Aorta (tissue), 5 donors: ENCODE measurements around the gene DUSP11. TPM values are rescaled to one million over a fixed set of nuclear protein-coding genes. Genes with fewer than 3 reads are reported as not detected.
"Not testable (repeated sequence)": the region's sequence is repeated elsewhere in the genome, so short reads cannot be mapped to it uniquely, and the experiment has no call there.

Source experiments
- ATAC-seq: fragments of 200-7000 bp; cut with Tn5 transposase; one replicate; pipeline ENCODE4 v1.9.1; 2022; ENCODE audit warnings: moderate library complexity; ENCODE audit not compliant: low FRiP score
- DNase-seq, 2 donors: peaks; one replicate each; pipeline ENCODE4 v3.0.0-alpha.2; 2020
- H3K27ac ChIP-seq, 2 donors: one replicate each; pipeline ENCODE4 v1.5.1; 2013; ENCODE audit warnings: low read length in 2 of 2, mild to moderate bottlenecking in 2 of 2, moderate library complexity in 2 of 2, control low read depth in 1 of 2, inconsistent platforms in 1 of 2, low read depth in 1 of 2
- H3K27me3 ChIP-seq, 2 donors: one replicate each; pipeline ENCODE4 v1.6.1; 2013; ENCODE audit warnings: control low read depth in 1 of 2, low read length in 1 of 2, mild to moderate bottlenecking in 1 of 2, moderate library complexity in 1 of 2; ENCODE audit not compliant: insufficient read depth in 2 of 2, control insufficient read depth in 1 of 2
- H3K36me3 ChIP-seq, 2 donors: one replicate each; pipeline ENCODE4 v1.6.1; 2013; ENCODE audit warnings: control low read depth in 1 of 2, low read length in 1 of 2, mild to moderate bottlenecking in 1 of 2; ENCODE audit not compliant: insufficient read depth in 2 of 2, control insufficient read depth in 1 of 2
- H3K4me1 ChIP-seq, 2 donors: one replicate each; pipeline ENCODE4 v1.6.1; 2013; ENCODE audit warnings: low read length in 2 of 2, control low read depth in 1 of 2, mild to moderate bottlenecking in 1 of 2, moderate library complexity in 1 of 2; ENCODE audit not compliant: insufficient read depth in 2 of 2, control insufficient read depth in 1 of 2
- H3K4me3 ChIP-seq, 2 donors: one replicate each; pipeline ENCODE4 v1.5.1; 2013; ENCODE audit warnings: low read length in 2 of 2, control low read depth in 1 of 2, mild to moderate bottlenecking in 1 of 2
- H3K9me3 ChIP-seq: one replicate; pipeline ENCODE4 v1.6.1; 2013; ENCODE audit warnings: mild to moderate bottlenecking, low read length; ENCODE audit not compliant: control insufficient read depth
- WGBS, 2 donors: extraction: QIAGEN DNeasy Blood & Tissue Kit; methylation state at CpG; one replicate each; pipeline ENCODE4 v1.1.7; 2013; 5-methylcytosine and 5-hydroxymethylcytosine counted together
- intact Hi-C, 2 donors: fragments of 100-400 bp; cut with DNase I; formaldehyde crosslinking; loops; one replicate each; pipeline versions ENCODE4 v1.14.2 to v1.15.0; 2022
- polyA plus RNA-seq, 2 donors: library from polyadenylated mRNA; stranded (reverse); fragments of 200-250 nt; gene quantifications; one replicate each; pipeline ENCODE4 v1.2.3, GENCODE V29; 2013
- total RNA-seq, 2 donors: library from RNA; stranded (reverse); fragmentation: NEBNext Ultra II Directional; extraction: Animal tissue kit (Norgen Biotek cat#: 25700); gene quantifications; one replicate each; pipeline ENCODE4 v1.2.1, GENCODE V29; 2021
- donor health status: healthy with polysubstance abuse.
- donor health status: Bipolar disorder and iron deficiency.
- donor health status: DM: no; HTN: no; CAD: no.
- donor health status: DM: no; HTN: no; CAD: no.
- donor health status: DM: yes; HTN: yes; CAD: no.

Gene DUSP11
- total and polyA plus RNA-seq, 4 donors, result 16.5 to 27.6 (median 20.0) TPM

DNA sequence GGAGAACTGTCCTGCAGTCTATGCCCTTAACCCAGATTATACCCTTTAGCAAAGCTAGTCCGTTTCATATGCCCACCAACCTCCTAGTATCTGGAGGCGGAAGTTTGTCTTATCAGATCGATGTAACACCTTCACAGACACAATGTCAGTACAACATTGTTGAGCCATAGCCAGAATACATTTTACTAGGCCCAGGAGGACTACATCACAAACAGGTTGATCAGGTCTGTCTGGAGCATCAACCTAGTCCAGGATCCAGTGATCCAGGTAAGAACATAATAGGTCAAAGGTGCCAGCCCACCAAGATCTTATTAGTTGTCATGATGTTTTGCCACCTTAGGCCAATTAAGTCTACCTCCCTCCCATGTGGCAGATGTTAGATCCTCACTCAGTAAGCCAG, 40.8 kb downstream of the DUSP11 start:
- ATAC-seq, result no peak
- WGBS, 2 donors, result 93 to 95% methylated on average over 3 of the region's 3 CpGs
- no peak overlapping the region for H3K4me3 ChIP-seq
- H3K36me3 ChIP-seq, result no peaks in the 10 kb centered on the region
- no peak for DNase-seq
- H3K27me3 ChIP-seq, result no peaks in the 10 kb centered on the region
- no peaks in the 10 kb centered on the region for H3K9me3 ChIP-seq
- peaks cover 0 to 3% of the 10 kb centered on the region in 2 donors for H3K4me1 ChIP-seq
- intact Hi-C loops, result loop anchor here in 1 of 2 donors (5.0 kb wide), 1 partner anchor 507 kb away; the partner anchor contains the start of genes CCT7 and PRADC1
- H3K27ac ChIP-seq, result no peak overlapping the region

DNA sequence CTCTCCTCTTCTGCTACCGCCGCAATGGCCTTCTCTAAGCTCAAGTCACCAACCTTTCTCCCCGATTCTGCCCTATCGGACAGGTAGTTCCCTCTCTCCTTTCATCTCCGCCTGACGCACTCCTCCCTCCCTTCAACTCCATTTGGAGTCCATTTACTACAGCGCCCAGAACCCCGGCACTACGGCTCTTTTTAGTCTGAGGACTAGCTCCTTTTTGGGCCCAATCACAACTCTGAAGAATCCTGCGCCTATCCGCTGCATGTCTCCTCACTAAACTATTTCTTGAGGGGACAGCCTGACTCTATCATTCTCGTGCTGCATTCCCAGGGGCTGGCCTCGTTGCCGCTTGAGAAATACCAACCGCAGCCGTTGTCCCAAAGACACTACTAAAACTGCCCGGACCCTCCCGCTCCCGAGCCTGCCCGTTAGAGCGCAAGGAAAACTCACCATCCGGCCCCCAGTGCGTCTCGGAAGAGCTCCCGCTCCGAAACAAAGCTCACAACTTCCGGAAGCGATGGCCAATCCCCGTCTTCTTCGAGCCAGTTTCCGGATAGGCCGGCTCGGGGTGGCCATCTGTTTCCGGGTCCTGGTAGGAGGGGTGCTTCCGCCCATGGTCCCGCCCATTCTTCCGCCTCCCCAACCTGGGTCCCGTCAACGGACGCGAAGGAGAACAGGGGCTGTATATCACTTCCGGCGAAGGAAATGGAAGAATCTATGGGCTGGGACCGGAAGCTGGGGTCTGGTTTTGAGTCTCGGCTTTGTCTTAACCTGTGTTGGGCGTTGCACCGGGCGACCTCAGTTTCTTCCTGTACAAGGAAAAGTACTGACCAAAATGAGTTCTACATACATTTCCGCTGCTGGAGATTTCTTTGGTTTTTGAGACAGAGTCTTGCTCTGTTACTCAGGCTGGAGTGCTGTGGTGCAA, 42.8 kb downstream of the DUSP11 start, which contains the start of gene TPRKB:
Gene TPRKB, minus strand, starts transcription at position 491 of the 925 bp plus-strand sequence. CDS start 2,776 bp downstream, outside the sequence.
- 1% methylated on average over 49 of the region's 49 CpGs for WGBS, 2 donors
- Histone ChIP-seq H3K36me3 (no peaks in the 10 kb centered on the region), H3K27ac (peak within 1 kb of the TSS in 1 of 2 donors; percentile 9), H3K4me1 (peaks cover 0 to 3% of the 10 kb centered on the region in 2 donors), H3K4me3 (peak within 1 kb of the TSS; percentile 53 to 82), H3K9me3 (no peaks in the 10 kb centered on the region), H3K27me3 (no peaks in the 10 kb centered on the region)
- intact Hi-C loops, result loop anchor here in 1 of 2 donors (5.0 kb wide), 1 partner anchor 505 kb away; the partner anchor contains the start of genes CCT7 and PRADC1
- ATAC-seq (peak; percentile 99), DNase-seq (peak; percentile 97 to 98)

GRCh38 chr2:73736378-73736777, 43.5 kb downstream of the DUSP11 start:
- no peak for ATAC-seq
- H3K27me3 ChIP-seq, result no peaks in the 10 kb centered on the region
- WGBS, 2 donors, result 14 to 15% methylated on average over 8 of the region's 8 CpGs

GRCh38 chr2:73730810-73731209, 49.1 kb downstream of the DUSP11 start:
- Histone ChIP-seq H3K4me1 (no peaks in the 10 kb centered on the region), H3K9me3 (no peaks in the 10 kb centered on the region), H3K27me3 (no peaks in the 10 kb centered on the region), H3K36me3 (peaks cover 0 to 2% of the 10 kb centered on the region in 2 donors), H3K4me3 (no peak overlapping the region), H3K27ac (no peak overlapping the region)
- WGBS, 2 donors, result 70 to 71% methylated on average over 4 of the region's 4 CpGs
- DNase-seq (no peak), ATAC-seq (no peak)
- intact Hi-C loops, result no loop called here

More at GRCh38 chr2:73736378-73736777, 43.5 kb downstream of the DUSP11 start:
- H3K4me3 ChIP-seq, result peak overlapping the region; percentile 53 to 82
- intact Hi-C loops, result loop anchor here in 1 of 2 donors (5.0 kb wide), 1 partner anchor 504 kb away; the partner anchor contains the start of genes CCT7 and PRADC1
- peaks cover 0 to 3% of the 10 kb centered on the region in 2 donors for H3K4me1 ChIP-seq
- H3K36me3 ChIP-seq, result no peaks in the 10 kb centered on the region
- DNase-seq, result no peak
- H3K9me3 ChIP-seq, result no peaks in the 10 kb centered on the region
- no peak overlapping the region for H3K27ac ChIP-seq

DNA sequence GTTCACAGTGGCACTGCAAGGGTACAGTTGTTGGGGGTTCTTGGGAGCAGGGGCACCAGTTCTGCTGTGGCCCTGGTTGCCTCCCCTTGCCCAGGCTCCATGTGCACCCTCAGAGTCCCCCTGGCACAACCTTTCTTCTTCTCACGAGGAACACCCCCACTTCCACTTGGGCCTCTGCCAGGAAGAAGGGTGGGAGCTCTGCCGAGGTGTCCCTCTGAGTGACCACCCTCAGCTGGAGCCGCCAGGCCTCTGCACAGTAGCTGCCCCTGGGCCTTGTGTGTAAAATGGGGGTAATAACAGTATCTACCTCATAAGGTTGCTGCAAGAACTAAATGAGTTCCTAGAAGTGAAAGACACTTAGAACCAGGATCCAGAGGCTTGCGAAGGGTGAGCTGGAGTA, 51.2 kb downstream of the DUSP11 start:
- no peak overlapping the region for H3K4me3 ChIP-seq
- no peak for DNase-seq
- H3K27ac ChIP-seq, result no peak overlapping the region
- no peaks in the 10 kb centered on the region for H3K4me1 ChIP-seq
- no peaks in the 10 kb centered on the region for H3K27me3 ChIP-seq
- WGBS, 2 donors, result 76 to 79% methylated on average over 4 of the region's 4 CpGs
- no peak for ATAC-seq
- no peaks in the 10 kb centered on the region for H3K9me3 ChIP-seq
- intact Hi-C loops, result no loop called here
- H3K36me3 ChIP-seq, result peaks cover 0 to 2% of the 10 kb centered on the region in 2 donors

- Histone ChIP-seq H3K9me3 (no peaks in the 10 kb centered on the region), H3K27ac (no peak overlapping the region), H3K36me3 (peaks cover 0 to 2% of the 10 kb centered on the region in 2 donors), H3K4me1 (no peaks in the 10 kb centered on the region), H3K27me3 (no peaks in the 10 kb centered on the region), H3K4me3 (no peak overlapping the region)
- ATAC-seq (no peak), DNase-seq (no peak)
- intact Hi-C loops, result no loop called here
- WGBS, 2 donors, result 48 to 62% methylated on average over 3 of the region's 3 CpGs
Observed at GRCh38 chr2:73728043-73728442, 51.9 kb downstream of the DUSP11 start.

GRCh38 chr2:73726657-73727056, 53.2 kb downstream of the DUSP11 start:
- H3K27ac ChIP-seq, H3K36me3 ChIP-seq, intact Hi-C loops, ATAC-seq, H3K4me1 ChIP-seq, DNase-seq, H3K9me3 ChIP-seq, H3K27me3 ChIP-seq, H3K4me3 ChIP-seq: not testable (repeated sequence)
- WGBS, 2 donors, result no CpG with 5 or more reads among the region's 1 CpG

DNA sequence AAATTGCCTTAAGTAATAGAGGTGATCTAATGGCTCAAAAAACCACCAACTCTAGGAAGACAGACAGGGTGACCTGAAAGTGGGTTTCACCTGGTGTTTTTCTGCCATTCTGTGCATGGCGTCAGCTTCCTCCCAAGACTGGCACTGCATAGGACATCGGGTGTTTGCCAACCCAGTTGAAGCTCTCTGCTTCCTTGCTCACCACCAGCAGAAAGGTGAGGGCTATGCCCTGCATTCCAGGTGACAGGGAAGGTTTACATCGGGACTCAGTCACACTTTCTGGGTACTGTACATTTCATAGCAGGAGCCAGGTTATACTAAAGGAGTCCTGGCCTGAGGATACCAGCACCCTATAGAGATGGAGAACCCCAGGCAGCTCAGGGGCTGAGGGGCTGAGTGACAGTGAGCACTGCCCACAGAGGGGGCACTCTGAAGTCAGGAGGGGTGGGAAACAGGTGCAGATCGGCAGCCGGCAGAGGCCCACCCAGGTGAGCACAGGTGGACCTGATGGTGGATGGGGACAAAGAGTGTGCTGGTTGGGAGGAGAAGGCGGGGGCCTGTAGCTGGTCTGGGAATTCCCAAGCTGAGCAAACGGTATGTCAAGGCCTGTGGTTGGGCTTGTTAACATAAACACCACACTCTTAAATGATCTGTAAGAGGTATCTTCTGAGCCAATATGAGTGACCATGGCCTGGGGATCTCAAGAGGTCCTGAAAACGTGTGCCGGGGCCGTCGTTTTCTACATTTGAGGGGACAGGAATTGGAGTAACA, 60.9 kb downstream of the DUSP11 start:
- H3K36me3 ChIP-seq, result no peaks in the 10 kb centered on the region
- intact Hi-C loops, result no loop called here
- no peaks in the 10 kb centered on the region for H3K27me3 ChIP-seq
- H3K4me1 ChIP-seq, result peaks cover 0 to 2% of the 10 kb centered on the region in 2 donors
- WGBS, 2 donors, result 78% methylated on average over 11 of the region's 11 CpGs
- DNase-seq (no peak), ATAC-seq (no peak)
- H3K9me3 ChIP-seq, result no peaks in the 10 kb centered on the region
- H3K27ac ChIP-seq, result no peak overlapping the region
- H3K4me3 ChIP-seq, result no peak overlapping the region
